Measurements from ENCODE around the gene PTPN7. TPM values are rescaled to one million over a fixed set of nuclear protein-coding genes. Genes with fewer than 3 reads are reported as not detected.
A peak's percentile ranks its signal among the peaks of the same experiment; 100 is the strongest.

PTPN7 gene
- total and polyA plus RNA-seq, 2 donors (not counting 3 experiments of a cell fraction or from before 2014, with no cell fraction given): 0.86 to 1.8 TPM

DNA sequence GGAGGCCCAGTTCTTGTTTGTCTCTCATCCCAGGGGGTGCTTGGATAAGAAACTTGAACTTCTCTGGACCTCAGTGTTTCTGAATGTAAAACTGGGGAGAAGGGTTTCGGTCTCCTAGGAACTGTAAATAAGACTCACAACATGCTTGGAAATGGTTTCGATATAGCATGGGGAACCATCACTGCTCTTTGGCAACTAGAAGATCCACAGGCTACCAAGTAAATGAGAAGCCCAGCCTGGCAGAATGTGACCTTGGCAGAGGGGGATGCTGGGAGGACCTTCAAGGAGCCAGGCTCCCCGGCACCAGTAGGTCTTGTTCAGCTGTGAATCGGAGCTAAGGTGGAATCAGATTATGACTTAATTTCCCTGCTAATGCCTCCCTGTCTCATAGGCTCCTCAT is 19.6 kb downstream of the PTPN7 start:
- peaks cover 63% of the 10 kb centered on the region for H3K79me2 ChIP-seq (ENCODE audit: control insufficient read depth, insufficient read depth, low read length)
- H3K27me3 ChIP-seq (ENCODE audit: control insufficient read depth in 2 of 2, insufficient read depth in 2 of 2, low read length in 2 of 2): no peaks in the 10 kb centered on the region
- dilution Hi-C loops (cut with MboI; ENCODE audit: extremely low pct_ligation_motif_present, low sequenced_read_pairs): no loop called here
- intact Hi-C loops (cut with micrococcal nuclease): no loop called here
- no peaks in the 10 kb centered on the region for H3K9me1 ChIP-seq (replicated peaks; ENCODE audit: control insufficient read depth, extremely low read depth, insufficient read depth, low read length)
- H3K9me3 ChIP-seq (replicated peaks; ENCODE audit: control insufficient read depth, insufficient read depth, low read length): no peaks in the 10 kb centered on the region
- H4K20me1 ChIP-seq (replicated peaks; ENCODE audit: control insufficient read depth, extremely low read depth, insufficient read depth, low read length): peaks cover 6% of the 10 kb centered on the region
- H3K27ac ChIP-seq (ENCODE audit: insufficient read depth, low read depth, low read length): no peak overlapping the region
- no peak overlapping the region for H3K4me2 ChIP-seq (ENCODE audit: insufficient read depth, low read length)
- ChIA-PET CTCF (no interaction called here), POLR2A (no interaction called here)
- no peak overlapping the region for H3K4me3 ChIP-seq (replicated peaks in 1 of 3; ENCODE audit: insufficient read depth in 1 of 3, low read depth in 1 of 3, low read length in 3 of 3)
- FAIRE-seq (no peak), DNase-seq (ENCODE audit: low read depth, low spot score) (no peak)
- TF ChIP-seq FOS (IDR thresholded peaks at IDR 0.05; ENCODE audit: borderline replicate concordance, insufficient read depth, low read length) (no peak), POLR2AphosphoS5 (IDR thresholded peaks at IDR 0.05; ENCODE audit: insufficient read depth, low read depth, low read length) (no peak), MYC (IDR thresholded peaks at IDR 0.05; ENCODE audit: low read depth, low read length) (no peak), POLR2A (IDR thresholded peaks at IDR 0.05; ENCODE audit: low read depth, low read length) (no peak)
- TF ChIP-seq, protein P1, sequence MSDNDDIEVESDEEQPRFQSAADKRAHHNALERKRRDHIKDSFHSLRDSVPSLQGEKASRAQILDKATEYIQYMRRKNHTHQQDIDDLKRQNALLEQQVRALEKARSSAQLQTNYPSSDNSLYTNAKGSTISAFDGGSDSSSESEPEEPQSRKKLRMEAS (IDR thresholded peaks at IDR 0.05; ENCODE audit: insufficient read depth, insufficient read length): no peak
- no peak overlapping the region for H2AFZ ChIP-seq (ENCODE audit: low read depth, low read length)
- no peak overlapping the region for H3K9ac ChIP-seq (replicated peaks; ENCODE audit: extremely low read depth, insufficient read depth, low read length)
- BruUV-seq (replicated peaks): no TSS peak
- H3K4me1 ChIP-seq (ENCODE audit: control insufficient read depth, extremely low read depth, insufficient read depth, low read length): peaks cover 21% of the 10 kb centered on the region
- peaks cover 0 to 15% of the 10 kb centered on the region in 2 experiments for H3K36me3 ChIP-seq (ENCODE audit: control insufficient read depth in 2 of 2, extremely low read depth in 1 of 2, insufficient read depth in 2 of 2, low read length in 2 of 2)

DNA sequence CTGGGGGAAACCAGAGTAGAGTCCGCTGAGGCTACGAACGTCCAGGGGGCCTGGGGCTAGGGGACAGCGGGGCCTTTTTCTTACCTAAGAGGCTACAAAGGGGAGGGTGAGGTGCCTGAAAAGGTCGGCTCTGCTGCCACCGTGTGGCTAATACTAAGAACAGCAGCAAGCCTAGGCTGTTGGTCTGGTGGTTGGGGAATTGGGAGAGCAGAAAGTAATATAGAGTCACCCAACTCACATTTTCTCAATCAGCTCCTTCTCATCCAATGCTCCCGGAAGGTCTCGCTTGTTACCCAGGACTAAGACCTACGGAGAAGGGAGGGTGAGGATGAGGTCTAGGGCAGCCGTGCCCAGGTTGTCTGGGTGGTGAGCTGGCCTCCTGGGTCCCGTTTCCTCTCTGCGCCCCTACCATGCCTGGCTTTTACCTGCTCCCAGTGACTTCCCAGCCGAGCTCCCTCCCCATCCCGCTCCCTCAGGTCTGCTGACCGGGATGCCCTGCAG is 25.1 kb downstream of the PTPN7 start:
- no TSS peak for BruUV-seq (replicated peaks)
- TF ChIP-seq POLR2A (IDR thresholded peaks at IDR 0.05; ENCODE audit: low read depth, low read length) (no peak), GATA2 (IDR thresholded peaks at IDR 0.05; ENCODE audit: insufficient read depth, insufficient read length, low read depth, low read length) (no peak), EZH2 (IDR thresholded peaks at IDR 0.05; ENCODE audit: borderline replicate concordance, low read depth, low read length, severe bottlenecking) (no peak), MYC (IDR thresholded peaks at IDR 0.05; ENCODE audit: low read depth, low read length) (no peak)
- TF ChIP-seq, protein P2, sequence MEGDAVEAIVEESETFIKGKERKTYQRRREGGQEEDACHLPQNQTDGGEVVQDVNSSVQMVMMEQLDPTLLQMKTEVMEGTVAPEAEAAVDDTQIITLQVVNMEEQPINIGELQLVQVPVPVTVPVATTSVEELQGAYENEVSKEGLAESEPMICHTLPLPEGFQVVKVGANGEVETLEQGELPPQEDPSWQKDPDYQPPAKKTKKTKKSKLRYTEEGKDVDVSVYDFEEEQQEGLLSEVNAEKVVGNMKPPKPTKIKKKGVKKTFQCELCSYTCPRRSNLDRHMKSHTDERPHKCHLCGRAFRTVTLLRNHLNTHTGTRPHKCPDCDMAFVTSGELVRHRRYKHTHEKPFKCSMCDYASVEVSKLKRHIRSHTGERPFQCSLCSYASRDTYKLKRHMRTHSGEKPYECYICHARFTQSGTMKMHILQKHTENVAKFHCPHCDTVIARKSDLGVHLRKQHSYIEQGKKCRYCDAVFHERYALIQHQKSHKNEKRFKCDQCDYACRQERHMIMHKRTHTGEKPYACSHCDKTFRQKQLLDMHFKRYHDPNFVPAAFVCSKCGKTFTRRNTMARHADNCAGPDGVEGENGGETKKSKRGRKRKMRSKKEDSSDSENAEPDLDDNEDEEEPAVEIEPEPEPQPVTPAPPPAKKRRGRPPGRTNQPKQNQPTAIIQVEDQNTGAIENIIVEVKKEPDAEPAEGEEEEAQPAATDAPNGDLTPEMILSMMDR (IDR thresholded peaks at IDR 0.05; ENCODE audit: extremely low read depth in 1 of 2, insufficient read depth in 1 of 2, low read depth in 1 of 2, low read length in 2 of 2): peak; percentile 72 to 84
- TF ChIP-seq, protein P1 (IDR thresholded peaks at IDR 0.05; ENCODE audit: insufficient read depth, insufficient read length): no peak
- FAIRE-seq (peak; percentile 92), DNase-seq (ENCODE audit: low read depth, low spot score) (peak; percentile 60)
- H3K9me3 ChIP-seq (replicated peaks; ENCODE audit: control insufficient read depth, insufficient read depth, low read length): no peaks in the 10 kb centered on the region
- H2AFZ ChIP-seq (ENCODE audit: low read depth, low read length): no peak overlapping the region
- no peak overlapping the region for H3K27ac ChIP-seq (ENCODE audit: insufficient read depth, low read depth, low read length)
- dilution Hi-C loops (cut with MboI; ENCODE audit: extremely low pct_ligation_motif_present, low sequenced_read_pairs): no loop called here
- intact Hi-C loops (cut with micrococcal nuclease): loop anchor here (1.0 kb wide), 3 partner anchors 8 to 126 kb away; partner anchors contain the start of gene GPR37L1
- ChIA-PET CTCF (interaction anchor here (0.7 to 3.8 kb wide), 16 partner anchors 8 to 584 kb away, joined by 3 to 31 read pairs (median 5); partner anchors contain the start of gene GPR37L1), POLR2A (no interaction called here)
- H3K79me2 ChIP-seq (ENCODE audit: control insufficient read depth, insufficient read depth, low read length): peaks cover 19% of the 10 kb centered on the region
- H3K4me1 ChIP-seq (ENCODE audit: control insufficient read depth, extremely low read depth, insufficient read depth, low read length): no peaks in the 10 kb centered on the region
- H3K9me1 ChIP-seq (replicated peaks; ENCODE audit: control insufficient read depth, extremely low read depth, insufficient read depth, low read length): no peaks in the 10 kb centered on the region
- H3K27me3 ChIP-seq (ENCODE audit: control insufficient read depth in 2 of 2, insufficient read depth in 2 of 2, low read length in 2 of 2): no peaks in the 10 kb centered on the region
- no peak overlapping the region for H3K4me2 ChIP-seq (ENCODE audit: insufficient read depth, low read length)
- H4K20me1 ChIP-seq (replicated peaks; ENCODE audit: control insufficient read depth, extremely low read depth, insufficient read depth, low read length): no peaks in the 10 kb centered on the region
- H3K9ac ChIP-seq (replicated peaks; ENCODE audit: extremely low read depth, insufficient read depth, low read length): no peak overlapping the region
- H3K4me3 ChIP-seq (replicated peaks in 1 of 3; ENCODE audit: insufficient read depth in 1 of 3, low read depth in 1 of 3, low read length in 3 of 3): no peak overlapping the region
- H3K36me3 ChIP-seq (ENCODE audit: control insufficient read depth in 2 of 2, extremely low read depth in 1 of 2, insufficient read depth in 2 of 2, low read length in 2 of 2): peaks cover 9 to 38% of the 10 kb centered on the region in 2 experiments

Measured in endothelial cell of umbilical vein (primary cell).